GM23248 (cell line): ENCODE measurements around the gene MED20. TPM values are rescaled to one million over a fixed set of nuclear protein-coding genes. Genes with fewer than 3 reads are reported as not detected.

Experiments
- DNase-seq: peaks from one replicate; pipeline ENCODE4 v3.0.0-alpha.2; 2015
- H2AFZ ChIP-seq: fragments of 200-600 bp; sonication (generic); 2 replicates; pipeline ENCODE4 v1.6.1; 2016; ENCODE audit warnings: antibody characterized with exemption
- H3F3A ChIP-seq: fragments of 200-600 bp; sonication (generic); 2 replicates; pipeline ENCODE4 v1.6.1; 2016; ENCODE audit warnings: mild to moderate bottlenecking, antibody characterized with exemption, mixed run types; ENCODE audit not compliant: insufficient read depth
- H3K27ac ChIP-seq: fragments of 200-600 bp; sonication (generic); 2 replicates; pipeline ENCODE4 v1.5.1; 2016; ENCODE audit warnings: mild to moderate bottlenecking
- H3K27me3 ChIP-seq: fragments of 200-600 bp; sonication (generic); replicated peaks from 2 replicates; pipeline ENCODE4 v1.6.1; 2016; ENCODE audit warnings: mild to moderate bottlenecking; ENCODE audit not compliant: insufficient read depth
- H3K36me3 ChIP-seq: fragments of 200-600 bp; sonication (generic); 2 replicates; pipeline ENCODE4 v1.6.1; 2016; ENCODE audit warnings: low read depth, mild to moderate bottlenecking
- H3K4me1 ChIP-seq: fragments of 200-600 bp; sonication (generic); 2 replicates; pipeline ENCODE4 v1.6.1; 2016; ENCODE audit warnings: mild to moderate bottlenecking; ENCODE audit not compliant: insufficient read depth
- H3K4me2 ChIP-seq: fragments of 200-600 bp; sonication (generic); one replicate; pipeline ENCODE4 v1.6.1; 2016; ENCODE audit warnings: mild to moderate bottlenecking; ENCODE audit not compliant: unreplicated experiment
- H3K4me3 ChIP-seq: fragments of 200-600 bp; sonication (generic); 2 replicates; pipeline ENCODE4 v1.5.1; 2016; ENCODE audit warnings: mild to moderate bottlenecking
- H3K79me2 ChIP-seq: fragments of 200-600 bp; sonication (generic); 2 replicates; pipeline ENCODE4 v1.6.1; 2016; ENCODE audit warnings: mild to moderate bottlenecking; ENCODE audit not compliant: insufficient read depth
- H3K9ac ChIP-seq: fragments of 200-600 bp; sonication (generic); 2 replicates; pipeline ENCODE4 v1.6.1; 2016; ENCODE audit warnings: mild to moderate bottlenecking
- H3K9me2 ChIP-seq: fragments of 200-600 bp; sonication (generic); 2 replicates; pipeline ENCODE4 v1.6.1; 2016; ENCODE audit warnings: mixed run types, mild to moderate bottlenecking, moderate library complexity; ENCODE audit not compliant: insufficient read depth
- H3K9me3 ChIP-seq: fragments of 200-600 bp; sonication (generic); one replicate; pipeline ENCODE4 v1.6.1; 2017; ENCODE audit warnings: low read depth
- H4K20me1 ChIP-seq: fragments of 200-600 bp; sonication (generic); 2 replicates; pipeline ENCODE4 v1.6.0; 2016; ENCODE audit not compliant: insufficient read depth
- EZH2 ChIP-seq: fragments of 200-600 bp; sonication (generic); IDR thresholded peaks from 2 replicates; pipeline ENCODE4 v1.6.1; 2018; ENCODE audit warnings: antibody characterized with exemption, mild to moderate bottlenecking; ENCODE audit not compliant: insufficient read depth, poor library complexity, severe bottlenecking
- EZH2phosphoT487 ChIP-seq: fragments of 200-600 bp; sonication (generic); IDR thresholded peaks from 2 replicates; pipeline ENCODE4 v1.6.1; 2018; ENCODE audit warnings: antibody characterized with exemption, moderate library complexity, mild to moderate bottlenecking, low read depth; ENCODE audit not compliant: insufficient read depth
- WGBS, 2 experiments: methylation state at CpG; one replicate each; pipeline ENCODE4 v1.1.6; 2015 to 2017; ENCODE audit warnings: low lambda C conversion rate in 2 of 2, low coverage in 1 of 2; ENCODE audit errors: missing lambda C conversion rate in 2 of 2; 5-methylcytosine and 5-hydroxymethylcytosine counted together
- in situ Hi-C: fragments of 300-500 bp; cut with MboI; formaldehyde crosslinking; loops from 2 replicates; pipeline ENCODE4 v1.15.0; 2020
- polyA plus RNA-seq: library from polyadenylated mRNA; unstranded; fragments of >200 nt; fragmentation: Nextera tagmentation; extraction: Ambion mirVana; gene quantifications from 2 replicates; pipeline ENCODE4 v1.2.1, GENCODE V29; 2016
- total RNA-seq: library from RNA; depleted of rRNA; stranded (reverse); fragments of >200 nt; shearing (Covaris generic); gene quantifications from 2 replicates; pipeline ENCODE4 v1.2.3, GENCODE V29; 2014

The MED20 gene
- total and polyA plus RNA-seq, 2 experiments from 2014 or later = 24.2 to 30.6 TPM

DNA sequence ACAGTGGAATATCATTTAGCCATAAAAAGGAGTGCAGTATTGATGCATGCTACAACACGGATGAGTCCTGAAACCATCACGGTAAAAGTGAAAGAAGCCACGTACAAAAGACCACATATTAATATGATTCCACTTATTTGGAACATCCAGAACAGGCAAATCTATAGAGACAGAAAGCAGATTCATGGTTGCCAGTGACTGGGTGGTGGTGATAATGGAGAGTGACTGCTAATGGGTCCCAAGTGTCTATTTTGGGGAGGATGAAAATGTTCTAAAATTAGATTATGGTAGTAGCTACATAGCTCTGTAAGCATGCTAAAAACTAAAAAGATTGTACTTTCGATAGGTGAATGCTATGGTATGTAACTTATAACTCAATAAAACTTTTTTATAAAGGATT, 39.1 kb upstream of the MED20 start:
- WGBS, 2 experiments = 82 to 90% methylated on average over 4 of the region's 4 CpGs
- no peaks in the 10 kb centered on the region for H3K27me3 ChIP-seq
- no peak overlapping the region for H3K4me2 ChIP-seq
- DNase-seq = no peak
- H3K36me3 ChIP-seq = no peaks in the 10 kb centered on the region
- in situ Hi-C loops = no loop called here
- H3K9me2 ChIP-seq = no peaks in the 10 kb centered on the region
- no peaks in the 10 kb centered on the region for H3K4me1 ChIP-seq
- no peaks in the 10 kb centered on the region for H3K79me2 ChIP-seq
- no peaks in the 10 kb centered on the region for H3K9me3 ChIP-seq
- H4K20me1 ChIP-seq = no peaks in the 10 kb centered on the region
- TF ChIP-seq EZH2 (no peak), EZH2phosphoT487 (no peak)
- H3K9ac ChIP-seq = no peak overlapping the region
- no peak overlapping the region for H3K27ac ChIP-seq
- H2AFZ ChIP-seq = no peak overlapping the region
- H3F3A ChIP-seq = no peaks in the 10 kb centered on the region
- H3K4me3 ChIP-seq = no peak overlapping the region

GRCh38 chr6:41958022-41958856, 37.3 kb upstream of the MED20 start:
- H3K27ac ChIP-seq = no peak overlapping the region
- DNase-seq = no peak
- in situ Hi-C loops = no loop called here
- H3K4me3 ChIP-seq = no peak overlapping the region
- no peak for TF ChIP-seq EZH2phosphoT487
- no peak for TF ChIP-seq EZH2
- H3K27me3 ChIP-seq = no peaks in the 10 kb centered on the region
- no peak overlapping the region for H3K4me2 ChIP-seq
- H3K4me1 ChIP-seq = no peaks in the 10 kb centered on the region
- H4K20me1 ChIP-seq = no peaks in the 10 kb centered on the region
- H3K9me3 ChIP-seq = no peaks in the 10 kb centered on the region
- no peaks in the 10 kb centered on the region for H3K79me2 ChIP-seq
- H3F3A ChIP-seq = no peaks in the 10 kb centered on the region
- H3K36me3 ChIP-seq = no peaks in the 10 kb centered on the region
- WGBS, 2 experiments = 93 to 97% methylated on average over 6 of the region's 6 CpGs
- no peaks in the 10 kb centered on the region for H3K9me2 ChIP-seq
- H2AFZ ChIP-seq = no peak overlapping the region
- no peak overlapping the region for H3K9ac ChIP-seq

DNA sequence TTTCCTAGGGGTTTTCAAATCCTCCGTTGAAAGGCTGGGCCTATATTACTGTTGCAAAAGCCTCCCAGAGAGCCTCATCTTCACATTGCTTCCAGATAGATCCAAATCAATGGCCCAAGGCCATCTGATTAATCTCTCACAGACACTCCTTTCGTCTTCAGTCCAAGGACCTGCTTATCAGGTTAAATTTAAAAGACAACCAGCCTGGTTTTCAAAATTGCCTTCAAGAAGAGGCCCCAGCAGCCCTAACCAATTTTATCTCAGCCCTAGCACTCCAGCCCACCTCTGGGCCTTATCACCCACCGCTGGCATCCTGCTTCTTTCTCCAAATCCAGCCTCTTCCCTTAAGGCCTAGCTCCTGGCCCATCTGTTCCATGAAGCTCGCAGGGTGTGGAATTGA, 36.2 kb upstream of the MED20 start:
- Histone ChIP-seq H3K27ac (no peak overlapping the region), H3F3A (no peaks in the 10 kb centered on the region), H3K9me3 (no peaks in the 10 kb centered on the region), H3K36me3 (no peaks in the 10 kb centered on the region), H3K9me2 (no peaks in the 10 kb centered on the region), H3K79me2 (no peaks in the 10 kb centered on the region), H3K27me3 (no peaks in the 10 kb centered on the region), H2AFZ (no peak overlapping the region), H3K4me3 (no peak overlapping the region), H3K4me2 (no peak overlapping the region), H4K20me1 (no peaks in the 10 kb centered on the region), H3K9ac (no peak overlapping the region), H3K4me1 (no peaks in the 10 kb centered on the region)
- 71 to 75% methylated on average over 4 of the region's 4 CpGs for WGBS, 2 experiments
- DNase-seq = no peak
- in situ Hi-C loops = no loop called here
- TF ChIP-seq EZH2phosphoT487 = no peak
- TF ChIP-seq EZH2 = no peak

DNA sequence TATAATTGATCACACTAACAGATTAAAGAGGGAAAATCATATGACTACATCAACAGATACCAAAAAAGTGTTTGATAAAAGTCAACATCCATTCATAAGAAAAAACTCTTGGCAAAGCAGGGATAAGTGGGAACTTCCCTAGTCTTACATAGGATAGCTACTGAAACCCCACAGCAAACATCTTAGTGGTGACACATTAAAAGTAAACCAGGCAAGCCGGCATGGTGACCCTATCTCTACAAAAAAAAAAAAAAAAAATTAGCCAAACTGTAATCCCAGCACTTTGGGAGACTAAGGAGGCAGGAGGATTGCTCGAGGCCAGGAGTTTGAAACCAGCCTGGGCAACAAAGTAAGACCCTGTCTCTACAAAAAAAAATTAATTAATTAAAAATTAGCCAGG, 34.5 kb upstream of the MED20 start:
- Histone ChIP-seq H3K4me3 (no peak overlapping the region), H3K79me2 (no peaks in the 10 kb centered on the region), H3K9me3 (no peaks in the 10 kb centered on the region), H4K20me1 (no peaks in the 10 kb centered on the region), H3K9ac (no peak overlapping the region), H3F3A (no peaks in the 10 kb centered on the region), H2AFZ (no peak overlapping the region), H3K9me2 (no peaks in the 10 kb centered on the region), H3K36me3 (no peaks in the 10 kb centered on the region), H3K4me1 (no peaks in the 10 kb centered on the region), H3K27me3 (no peaks in the 10 kb centered on the region), H3K27ac (no peak overlapping the region), H3K4me2 (no peak overlapping the region)
- in situ Hi-C loops = no loop called here
- WGBS, 2 experiments = 75 to 78% methylated on average over 2 of the region's 2 CpGs
- no peak for DNase-seq
- no peak for TF ChIP-seq EZH2phosphoT487
